Activated CD4-positive, alpha-beta T cell treated with anti-CD3 and anti-CD28 coated beads for 24 hours (primary cell): Measurements from ENCODE around the gene MBLAC1.

Experiments used
- DNase-seq, 2 donors: peaks; one replicate each; pipeline ENCODE4 v3.0.0-alpha.2; 2020; ENCODE audit warnings: low read depth in 2 of 2

The MBLAC1 gene, protein sequence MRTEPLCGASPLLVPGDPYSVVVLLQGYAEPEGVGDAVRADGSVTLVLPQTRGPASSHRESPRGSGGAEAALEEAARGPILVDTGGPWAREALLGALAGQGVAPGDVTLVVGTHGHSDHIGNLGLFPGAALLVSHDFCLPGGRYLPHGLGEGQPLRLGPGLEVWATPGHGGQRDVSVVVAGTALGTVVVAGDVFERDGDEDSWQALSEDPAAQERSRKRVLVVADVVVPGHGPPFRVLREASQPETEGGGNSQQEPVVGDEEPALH

GRCh38 chr7:100126931-100127865 lies at the start of gene MBLAC1:
Gene MBLAC1, plus strand, starts transcription at chr7:100126967. Its CDS starts 429 bp downstream, at chr7:100127396.
- peak; percentile 89 to 91 for DNase-seq

- DNase-seq: no peak
Observed at GRCh38 chr7:100077205-100077604, 49.6 kb upstream of the MBLAC1 start.

DNA sequence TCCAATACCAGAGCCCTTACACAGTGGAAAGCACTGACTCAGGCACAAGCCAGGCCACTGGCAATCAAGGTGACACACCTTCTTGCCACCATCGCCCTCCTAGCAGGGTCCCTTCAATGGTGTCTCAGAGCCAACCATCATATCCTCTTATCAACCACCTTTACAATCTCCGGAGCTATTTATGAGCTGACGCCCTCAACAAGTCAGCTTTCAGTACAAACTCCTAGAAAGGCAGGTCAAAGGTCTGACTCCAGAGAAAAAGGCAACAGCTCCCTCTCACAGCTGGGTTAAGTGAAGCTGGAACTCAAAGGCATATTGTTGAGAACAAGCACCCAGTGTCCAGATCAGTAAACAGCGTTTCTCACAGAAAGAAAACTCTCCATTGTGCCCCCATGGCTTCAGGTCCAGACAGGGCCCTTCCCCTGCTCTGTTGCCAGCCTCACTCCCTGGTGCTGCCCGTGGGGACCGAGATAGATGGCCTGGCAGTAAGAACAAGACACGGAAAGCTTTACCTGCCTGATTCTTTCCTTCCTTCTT lies 47.7 kb upstream of the MBLAC1 start:
- DNase-seq: no peak

- DNase-seq: no peak
Observed at GRCh38 chr7:100080907-100081534, 45.7 kb upstream of the MBLAC1 start.

DNA sequence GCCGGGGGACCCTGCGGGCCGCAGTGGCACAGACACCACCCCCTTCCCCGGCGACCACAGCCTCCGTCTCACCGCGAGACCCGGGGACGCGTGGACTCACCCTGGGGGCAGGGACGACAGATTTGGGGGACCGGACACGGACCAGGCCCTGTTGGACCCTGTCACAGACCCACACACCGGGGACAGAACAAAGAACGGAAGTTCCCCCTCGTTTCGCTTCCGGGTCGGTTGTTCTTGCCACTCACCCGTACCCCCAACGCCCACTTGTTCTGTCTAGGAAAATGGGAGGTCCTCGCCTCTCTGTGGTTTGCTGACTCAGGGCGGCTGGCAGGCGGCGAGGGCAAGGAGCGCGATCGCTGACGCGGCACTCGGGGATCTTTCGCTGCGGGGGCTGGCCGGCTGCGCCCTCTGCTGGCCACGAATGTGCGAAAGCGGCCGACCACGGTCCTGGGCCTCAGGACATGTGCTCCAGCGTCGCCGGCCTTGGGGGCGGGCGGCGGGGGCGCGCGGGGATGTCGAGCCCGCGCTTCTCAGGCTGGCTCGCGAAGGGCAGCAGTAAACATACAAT lies 45.1 kb upstream of the MBLAC1 start, which contains the start of gene ZNF3:
ZNF3 (minus strand) TSS at position 189 of the 568 bp plus-strand sequence. CDS start 4,366 bp downstream, outside the sequence.
- DNase-seq: peak; percentile 96 to 97

DNA sequence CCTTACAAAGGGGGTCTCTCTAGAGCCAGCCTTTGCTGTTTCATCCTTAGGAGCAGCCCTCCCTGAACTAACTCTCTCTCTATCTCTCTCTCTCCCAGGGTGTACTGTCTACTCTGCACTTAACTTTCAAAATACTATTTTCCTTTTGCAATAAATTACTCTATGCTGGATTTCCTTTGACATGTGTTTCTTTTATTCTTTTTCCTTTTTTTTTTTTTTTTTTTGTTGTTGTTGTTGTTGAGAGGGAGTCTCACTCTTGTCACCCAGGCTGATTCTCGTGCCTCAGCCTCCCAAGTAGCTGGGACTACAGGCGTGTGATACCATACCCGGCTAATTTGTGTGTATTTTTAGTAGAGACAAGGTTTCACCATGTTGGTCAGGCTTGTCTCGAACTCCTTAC lies 43.8 kb upstream of the MBLAC1 start:
- DNase-seq: no peak

GRCh38 chr7:100085515-100085914 lies 41.3 kb upstream of the MBLAC1 start:
- DNase-seq: no peak

- no peak for DNase-seq
Observed at GRCh38 chr7:100087055-100087750, 39.6 kb upstream of the MBLAC1 start.

DNA sequence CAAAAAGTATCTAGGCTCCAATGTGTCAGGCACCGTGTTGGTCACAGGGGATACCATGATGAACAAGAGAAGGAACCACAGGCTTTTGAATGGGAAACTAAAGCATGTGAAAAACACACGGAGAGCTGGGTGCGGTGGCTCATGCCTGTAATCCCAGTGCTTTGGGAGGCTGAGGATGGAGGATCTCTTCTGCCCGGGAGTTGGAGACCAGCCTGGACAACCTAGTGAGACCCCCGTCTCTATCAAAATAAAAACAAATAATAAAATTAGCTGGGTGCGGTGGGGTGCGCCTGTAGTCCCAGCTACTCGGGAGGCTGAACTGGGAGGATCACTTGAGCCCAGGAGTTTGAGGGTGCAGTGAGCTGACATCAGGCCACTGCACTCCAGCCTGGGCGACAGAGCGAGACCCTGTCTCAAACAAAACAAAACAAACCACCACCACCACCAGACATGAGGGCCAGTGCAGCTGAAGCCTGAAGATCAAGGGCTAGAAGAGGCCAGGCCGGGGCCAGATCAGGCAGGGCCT lies 38.6 kb upstream of the MBLAC1 start:
- DNase-seq: no peak

GRCh38 chr7:100088621-100089457 lies 37.9 kb upstream of the MBLAC1 start, which contains the start of gene COPS6:
Gene COPS6, plus strand, starts transcription at chr7:100088969. Its CDS starts 22 bp downstream, at chr7:100088991.
- DNase-seq: peak; percentile 84 to 86

DNA sequence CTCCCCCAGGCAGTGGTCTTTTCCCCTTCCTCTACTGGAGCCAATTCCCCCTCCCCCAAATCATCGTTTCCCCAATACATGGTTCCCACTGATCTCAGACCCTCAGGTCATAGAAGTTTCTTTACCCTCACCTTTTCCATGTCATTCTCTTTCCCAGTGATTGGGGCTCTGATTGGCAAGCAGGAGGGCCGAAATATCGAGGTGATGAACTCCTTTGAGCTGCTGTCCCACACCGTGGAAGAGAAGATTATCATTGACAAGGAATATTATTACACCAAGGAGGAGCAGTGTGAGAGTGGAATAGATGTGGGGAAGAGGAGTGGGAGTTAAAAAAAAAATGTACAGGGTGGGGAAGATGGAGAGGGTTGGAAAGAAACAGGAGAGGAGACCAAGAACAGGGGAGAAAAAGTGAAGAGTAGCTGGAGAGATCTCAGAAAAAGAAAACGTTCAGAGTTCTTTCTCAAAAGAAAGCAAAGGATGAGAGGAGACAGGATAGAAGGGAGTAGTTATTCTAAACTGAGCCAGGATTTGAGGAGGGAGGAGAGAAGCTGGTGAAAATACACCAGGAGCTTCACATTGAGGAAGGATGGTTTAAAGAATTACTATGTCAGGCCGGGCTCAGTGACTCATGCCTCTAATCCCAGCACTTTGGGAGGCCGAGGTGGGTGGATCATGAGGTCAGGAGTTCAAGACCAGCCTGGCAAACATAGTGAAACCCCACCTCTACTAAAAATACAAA lies 37.1 kb upstream of the MBLAC1 start:
- DNase-seq: no peak

DNA sequence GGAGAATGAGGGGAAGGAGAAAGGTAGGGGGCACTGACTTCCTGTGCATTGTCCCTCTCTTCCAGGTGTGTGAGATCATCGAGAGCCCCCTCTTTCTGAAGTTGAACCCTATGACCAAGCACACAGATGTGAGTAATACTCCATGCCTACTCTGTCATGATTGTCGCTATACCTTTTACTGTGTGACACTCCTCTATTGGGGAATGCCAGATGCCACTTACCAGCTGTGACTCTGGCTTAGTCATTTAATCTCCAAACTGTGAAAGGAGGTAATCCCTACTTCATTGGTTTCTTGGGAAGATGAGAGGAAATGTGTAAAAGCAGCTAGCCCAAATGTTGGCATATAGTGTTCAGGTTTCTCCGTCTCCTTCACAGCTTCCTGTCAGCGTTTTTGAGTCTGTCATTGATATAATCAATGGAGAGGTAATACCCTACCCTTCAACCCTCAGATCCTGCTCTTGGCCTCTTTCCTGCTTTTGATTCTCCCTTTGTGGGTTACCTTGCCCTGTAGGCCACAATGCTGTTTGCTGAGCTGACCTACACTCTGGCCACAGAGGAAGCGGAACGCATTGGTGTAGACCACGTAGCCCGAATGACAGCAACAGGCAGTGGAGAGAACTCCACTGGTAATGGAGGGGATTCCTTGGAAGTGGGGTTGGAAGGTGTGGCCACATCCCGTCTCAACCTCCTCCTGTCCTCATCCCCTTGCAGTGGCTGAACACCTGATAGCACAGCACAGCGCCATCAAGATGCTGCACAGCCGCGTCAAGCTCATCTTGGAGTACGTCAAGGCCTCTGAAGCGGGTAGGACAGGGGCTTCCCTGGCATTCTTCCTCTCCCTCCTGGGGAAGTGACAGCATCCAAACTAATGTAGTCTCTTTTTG lies 36.0 kb upstream of the MBLAC1 start:
- DNase-seq: no peak

GRCh38 chr7:100091411-100092181 lies 35.2 kb upstream of the MBLAC1 start:
- DNase-seq: no peak

- DNase-seq: no peak
Observed at GRCh38 chr7:100093054-100093453, 33.7 kb upstream of the MBLAC1 start.

- no peak for DNase-seq
Observed at GRCh38 chr7:100093498-100093897, 33.3 kb upstream of the MBLAC1 start.

DNA sequence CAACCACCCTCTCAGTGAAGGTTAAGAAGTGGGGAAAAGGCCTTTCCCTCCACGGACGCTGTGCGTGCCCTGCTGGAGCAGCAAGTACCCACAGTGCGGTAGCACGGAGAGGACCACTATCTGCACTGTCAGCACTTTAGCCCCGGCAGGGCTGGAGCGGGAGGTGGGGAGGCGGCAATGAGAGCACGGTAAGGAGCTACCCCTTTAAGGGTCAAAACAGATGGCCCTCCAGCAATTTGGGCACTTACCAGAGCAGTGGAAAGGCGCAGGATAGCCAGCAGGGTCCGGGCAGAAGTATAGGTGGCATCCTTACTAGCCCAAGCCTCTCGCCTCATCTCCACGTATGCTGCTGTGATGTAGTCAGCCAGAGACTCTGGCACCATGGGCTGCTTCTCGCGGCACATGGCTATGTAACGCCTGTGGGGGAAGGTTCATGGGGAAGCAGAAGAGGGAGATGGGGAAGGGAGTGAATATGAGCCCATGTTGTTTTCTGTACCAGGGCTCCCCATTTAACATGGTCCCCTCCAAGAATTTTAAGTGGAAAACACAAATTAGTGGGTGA lies 32.8 kb upstream of the MBLAC1 start:
- DNase-seq: no peak

DNA sequence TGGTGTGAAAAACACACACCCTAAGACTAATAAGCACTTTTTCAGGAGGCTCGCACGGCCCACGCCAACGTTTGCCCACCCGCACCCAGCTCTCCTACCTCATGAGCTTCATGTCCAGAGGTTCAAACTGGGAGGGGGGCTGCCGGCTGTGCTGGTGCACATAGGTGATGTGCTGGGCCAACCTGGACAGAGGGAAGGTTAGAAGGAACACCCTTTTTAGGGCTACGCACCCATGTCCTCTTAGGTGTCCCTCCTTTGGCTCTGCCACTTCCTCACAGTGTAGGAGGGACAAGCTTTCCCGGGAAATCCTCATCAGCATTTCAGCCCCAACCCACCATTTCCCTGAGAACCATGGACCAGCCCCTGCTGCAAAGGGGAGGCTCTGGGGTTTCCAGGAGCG lies 31.5 kb upstream of the MBLAC1 start:
- no peak for DNase-seq
